GM23338 (cell line): ENCODE results near the gene ATP4B. TPM values are rescaled to one million over a fixed set of nuclear protein-coding genes. Genes with fewer than 3 reads are reported as not detected.

ENCODE experiments used
- ATAC-seq: fragments of 200-7000 bp; cut with Tn5 transposase; 3 replicates; pipeline ENCODE4 v1.9.1; 2020
- DNase-seq: peaks from one replicate; pipeline ENCODE4 v3.0.0-alpha.2; 2015; ENCODE audit warnings: low spot score
- H2AFZ ChIP-seq: fragments of 200-600 bp; sonication (generic); 2 replicates; pipeline ENCODE4 v1.8.0; 2016; ENCODE audit warnings: antibody characterized with exemption, mild to moderate bottlenecking, moderate library complexity
- H3F3A ChIP-seq: fragments of 200-600 bp; sonication (generic); replicated peaks from 2 replicates; pipeline ENCODE4 v1.8.0; 2017; ENCODE audit warnings: antibody characterized with exemption, mixed run types, low read depth
- H3K27ac ChIP-seq: fragments of 200-600 bp; sonication (generic); 2 replicates; pipeline ENCODE4 v1.6.1; 2016; ENCODE audit warnings: low read depth
- H3K27me3 ChIP-seq: fragments of 200-600 bp; sonication (generic); 2 replicates; pipeline ENCODE4 v1.8.0; 2016; ENCODE audit warnings: mild to moderate bottlenecking, mixed run types, moderate library complexity; ENCODE audit not compliant: insufficient read depth
- H3K36me3 ChIP-seq: fragments of 200-600 bp; sonication (generic); 2 replicates; pipeline ENCODE4 v1.8.0; 2016; ENCODE audit warnings: mild to moderate bottlenecking; ENCODE audit not compliant: insufficient read depth
- H3K4me1 ChIP-seq: fragments of 200-600 bp; sonication (generic); 2 replicates; pipeline ENCODE4 v1.8.0; 2016; ENCODE audit warnings: mild to moderate bottlenecking, moderate library complexity; ENCODE audit not compliant: insufficient read depth
- H3K4me2 ChIP-seq: fragments of 200-600 bp; sonication (generic); 2 replicates; pipeline ENCODE4 v1.7.1; 2017; ENCODE audit warnings: mixed run types
- H3K4me3 ChIP-seq: fragments of 200-600 bp; sonication (generic); 2 replicates; pipeline ENCODE4 v1.6.1; 2016; ENCODE audit warnings: mixed run types
- H3K79me2 ChIP-seq: fragments of 200-600 bp; sonication (generic); replicated peaks from 2 replicates; pipeline ENCODE4 v1.8.0; 2017; ENCODE audit warnings: mild to moderate bottlenecking; ENCODE audit not compliant: insufficient read depth
- H3K9me2 ChIP-seq: fragments of 200-600 bp; sonication (generic); 2 replicates; pipeline ENCODE4 v1.8.0; 2017; ENCODE audit not compliant: insufficient read depth
- H4K20me1 ChIP-seq: fragments of 200-600 bp; sonication (generic); replicated peaks from 2 replicates; pipeline ENCODE4 v1.8.0; 2017; ENCODE audit warnings: mild to moderate bottlenecking; ENCODE audit not compliant: insufficient read depth
- H3K27ac Mint-ChIP-seq: 2 replicates; pipeline ENCODE4 v1.8.0; 2020; ENCODE audit warnings: inconsistent platforms, mild to moderate bottlenecking, moderate library complexity, mixed read lengths
- H3K27me3 Mint-ChIP-seq: 3 replicates; pipeline ENCODE4 v1.8.0; 2022; ENCODE audit warnings: low read depth, mild to moderate bottlenecking, moderate library complexity, mixed read lengths, inconsistent platforms; ENCODE audit not compliant: insufficient read depth, poor library complexity
- H3K36me3 Mint-ChIP-seq: 3 replicates; pipeline ENCODE4 v1.8.0; 2021; ENCODE audit warnings: low read depth, mild to moderate bottlenecking, inconsistent platforms, moderate library complexity, mixed read lengths
- H3K4me1 Mint-ChIP-seq: 3 replicates; pipeline ENCODE4 v1.8.0; 2020; ENCODE audit warnings: mild to moderate bottlenecking, inconsistent platforms, mixed read lengths
- H3K4me3 Mint-ChIP-seq: 3 replicates; pipeline ENCODE4 v1.8.0; 2021; ENCODE audit warnings: moderate library complexity, mild to moderate bottlenecking, inconsistent platforms, mixed read lengths
- H3K9me3 Mint-ChIP-seq: 3 replicates; pipeline ENCODE4 v1.8.0; 2020; ENCODE audit warnings: moderate library complexity, mild to moderate bottlenecking, inconsistent platforms, mixed read lengths
- CREB1 ChIP-seq: fragments of 250-450 bp; sonication (Bioruptor Pico); IDR thresholded peaks from 2 replicates; pipeline ENCODE4 v1.5.0; 2020; ENCODE audit warnings: low read depth, mild to moderate bottlenecking, moderate library complexity
- CTCF ChIP-seq, 2 experiments: fragments of 200-600 bp in 1 of 2; sonication (generic) in 1 of 2; conservative IDR thresholded peaks; 2 replicates each; pipeline versions ENCODE4 v1.5.1 to v1.6.1; 2016 to 2017; ENCODE audit warnings: antibody characterized with exemption in 2 of 2, low read depth in 2 of 2, mild to moderate bottlenecking in 2 of 2, moderate library complexity in 1 of 2
- ETS1 ChIP-seq: IDR thresholded peaks from 2 replicates; pipeline ENCODE4 v1.6.1; 2016; ENCODE audit warnings: antibody characterized with exemption
- EZH2 ChIP-seq: fragments of 200-600 bp; sonication (generic); IDR thresholded peaks from one replicate; pipeline ENCODE4 v1.8.0; 2017; ENCODE audit warnings: antibody characterized with exemption, mild to moderate bottlenecking, low read depth; ENCODE audit not compliant: unreplicated experiment
- EZH2phosphoT487 ChIP-seq: fragments of 200-600 bp; sonication (generic); IDR thresholded peaks from one replicate; pipeline ENCODE4 v1.8.1; 2018; ENCODE audit warnings: antibody characterized with exemption; ENCODE audit not compliant: unreplicated experiment
- JUNB ChIP-seq: IDR thresholded peaks from one replicate; pipeline ENCODE4 v1.6.1; 2016; ENCODE audit warnings: antibody characterized with exemption; ENCODE audit not compliant: unreplicated experiment
- NANOG ChIP-seq: IDR thresholded peaks from 2 replicates; pipeline ENCODE4 v1.6.1; 2016; ENCODE audit warnings: antibody characterized with exemption, borderline replicate concordance
- POLR2AphosphoS5 ChIP-seq: IDR thresholded peaks from 2 replicates; pipeline ENCODE4 v1.6.1; 2016; ENCODE audit warnings: antibody characterized with exemption, low read depth
- REST ChIP-seq: IDR thresholded peaks from one replicate; pipeline ENCODE4 v1.6.1; 2018; ENCODE audit warnings: antibody characterized with exemption; ENCODE audit not compliant: unreplicated experiment
- STAT1 ChIP-seq: IDR thresholded peaks from one replicate; pipeline ENCODE4 v1.6.1; 2016; ENCODE audit warnings: antibody characterized with exemption; ENCODE audit not compliant: unreplicated experiment
- ZNF114 ChIP-seq: fragments of 250-450 bp; sonication (Bioruptor Pico); IDR thresholded peaks from 2 replicates; pipeline ENCODE4 v1.5.0; 2020; ENCODE audit warnings: mild to moderate bottlenecking, moderate library complexity
- ZNF331 ChIP-seq: fragments of 250-450 bp; sonication (Bioruptor Pico); IDR thresholded peaks from 2 replicates; pipeline ENCODE4 v1.5.0; 2020; ENCODE audit warnings: low read depth, mild to moderate bottlenecking, moderate library complexity
- ZNF462 ChIP-seq: fragments of 250-450 bp; sonication (Bioruptor Pico); IDR thresholded peaks from 2 replicates; pipeline ENCODE4 v1.5.0; 2020; ENCODE audit warnings: mild to moderate bottlenecking, moderate library complexity
- long read RNA-seq: library from polyadenylated mRNA; unstranded; transcript quantifications from one replicate; pipeline ENCODE4 v2.0.0, GENCODE V29; 2020; ENCODE audit not compliant: unreplicated experiment
- polyA plus RNA-seq: library from polyadenylated mRNA; unstranded; fragments of >200 nt; fragmentation: Nextera tagmentation; extraction: Ambion mirVana; gene quantifications from 2 replicates; pipeline ENCODE4 v1.2.1, GENCODE V29; 2016
- total RNA-seq: library from RNA; depleted of rRNA; stranded (reverse); fragments of >200 nt; shearing (Covaris generic); gene quantifications from 2 replicates; pipeline ENCODE4 v1.2.3, GENCODE V29; 2014; rRNA removed

The ATP4B gene
- total RNA-seq (not detected in 2 replicates), polyA plus RNA-seq (not detected in 2 replicates)
- long read RNA-seq: 0 reads

GRCh38 chr13:113657851-113658741 lies at the start of gene ATP4B:
Gene ATP4B, minus strand, starts transcription at chr13:113658198. Its CDS starts 54 bp downstream, at chr13:113658144.
- no peaks in the 10 kb centered on the region; the same call in 2 of the 3 replicates for H3K9me3 Mint-ChIP-seq
- ATAC-seq (no peak; the same call in 1 of the 3 replicates), DNase-seq (no peak)
- H3K27ac Mint-ChIP-seq: no peak within 1 kb of the TSS
- no peaks in the 10 kb centered on the region for H3K79me2 ChIP-seq
- H2AFZ ChIP-seq: no peak within 1 kb of the TSS
- no peak within 1 kb of the TSS for H3K4me2 ChIP-seq
- H3K36me3 ChIP-seq: no peaks in the 10 kb centered on the region
- no peaks in the 10 kb centered on the region for H3F3A ChIP-seq
- no peaks in the 10 kb centered on the region for H3K27me3 Mint-ChIP-seq
- H3K27ac ChIP-seq: no peak within 1 kb of the TSS
- no peaks in the 10 kb centered on the region for H3K4me1 ChIP-seq
- H3K9me2 ChIP-seq: no peaks in the 10 kb centered on the region
- TF ChIP-seq POLR2AphosphoS5: no peak
- no peak for TF ChIP-seq ZNF114
- TF ChIP-seq EZH2phosphoT487: no peak
- TF ChIP-seq NANOG: no peak
- TF ChIP-seq REST: no peak
- TF ChIP-seq ZNF331 (CRISPR knock-in tag): no peak
- TF ChIP-seq ZNF462 (CRISPR knock-in tag): no peak
- no peak for TF ChIP-seq CTCF (conservative IDR thresholded peaks at IDR 0.05; ENCODE audit: low read depth in 2 of 2)
- TF ChIP-seq CREB1: no peak
- no peak for TF ChIP-seq ETS1
- no peak for TF ChIP-seq STAT1
- TF ChIP-seq JUNB: no peak
- no peak for TF ChIP-seq EZH2
- no peaks in the 10 kb centered on the region for H3K27me3 ChIP-seq
- H3K4me3 Mint-ChIP-seq: no peak within 1 kb of the TSS
- H3K36me3 Mint-ChIP-seq: no peaks in the 10 kb centered on the region
- no peaks in the 10 kb centered on the region for H4K20me1 ChIP-seq
- H3K4me1 Mint-ChIP-seq: peaks cover 9% of the 10 kb centered on the region
- H3K4me3 ChIP-seq: no peak within 1 kb of the TSS
